ENCODE data around the gene C1orf50. TPM values are rescaled to one million over a fixed set of nuclear protein-coding genes. Genes with fewer than 3 reads are reported as not detected.

The C1orf50 gene
- total and polyA plus RNA-seq, 2 of the 4 experiments (the other 2 are of a cell fraction): 2.0 to 6.0 TPM

DNA sequence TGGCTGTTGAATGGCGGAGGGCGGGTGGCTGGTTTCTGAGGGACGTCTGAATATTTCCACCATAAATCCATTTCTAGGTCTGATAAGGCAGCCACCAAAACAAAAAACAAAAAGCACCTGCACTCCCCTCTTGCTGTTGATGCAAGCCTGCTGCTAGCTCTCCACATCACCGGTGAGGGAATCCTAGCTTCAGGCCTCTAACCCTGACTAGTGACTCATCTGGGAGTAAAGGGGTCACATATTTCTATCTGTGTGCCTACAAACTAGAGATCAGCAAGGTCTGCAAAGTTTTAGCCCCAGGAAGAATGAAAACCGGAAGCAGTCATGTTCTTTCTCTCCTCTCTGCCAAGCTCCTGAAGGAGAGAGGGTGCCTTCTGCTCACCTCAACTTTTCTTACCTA lies 39.5 kb downstream of the C1orf50 start:
- Histone ChIP-seq H3K4me2 (ENCODE audit: low read depth, low read length) (0 out of 2 replicates have a peak overlapping the region, but pooled peaks have one; percentile 42), H4K8ac (ENCODE audit: low read depth in 2 of 2, low read length in 2 of 2) (no peak overlapping the region), H3K14ac (replicated peaks; ENCODE audit: low read depth, low read length) (no peak overlapping the region), H3K9ac (ENCODE audit: low read depth, low read length) (no peak overlapping the region), H3K79me1 (ENCODE audit: low read depth in 1 of 2, low read length in 2 of 2) (peaks cover 0 to 4% of the 10 kb centered on the region in 2 experiments; a peak in 2 of 4 replicates), H3K4me1 (ENCODE audit: control insufficient read depth, insufficient read depth, low read length) (peaks cover 7% of the 10 kb centered on the region), H3K4ac (ENCODE audit: low read depth, low read length) (no peak overlapping the region), H2BK120ac (ENCODE audit: low read depth, low read length) (no peak overlapping the region), H4K5ac (ENCODE audit: low read depth, low read length) (no peak overlapping the region), H2BK5ac (ENCODE audit: low read depth, low read length, poor library complexity, severe bottlenecking) (no peak overlapping the region), H2BK20ac (ENCODE audit: low read depth, low read length) (no peak overlapping the region), H2BK15ac (ENCODE audit: low read depth, low read length) (no peak overlapping the region), H3K18ac (ENCODE audit: low read depth, low read length) (no peak overlapping the region), H3K9me1 (ENCODE audit: insufficient read depth, low read length) (0 out of 2 replicates have a peak, but pooled peaks cover 5% of the 10 kb centered on the region), H4K20me1 (ENCODE audit: insufficient read depth, low read length) (no peaks in the 10 kb centered on the region), H3K23ac (ENCODE audit: low read depth, low read length) (no peak overlapping the region), H2AK5ac (ENCODE audit: low read depth, low read length) (no peak overlapping the region), H3K56ac (ENCODE audit: extremely low read depth, insufficient read depth, low read length) (no peak overlapping the region), H3K4me3 (ENCODE audit: insufficient read depth, low read depth, low read length) (no peak overlapping the region), H4K91ac (ENCODE audit: insufficient read depth, low read depth, low read length) (no peak overlapping the region), H3K9me3 (ENCODE audit: control insufficient read depth, insufficient read depth, low read length) (no peaks in the 10 kb centered on the region), H3K27me3 (ENCODE audit: control insufficient read depth, insufficient read depth, low read length) (no peaks in the 10 kb centered on the region), H2AFZ (replicated peaks; ENCODE audit: low read length, poor library complexity) (no peak overlapping the region), H3K27ac (ENCODE audit: insufficient read depth, low read length) (no peak overlapping the region), H2AK9ac (replicated peaks; ENCODE audit: low read depth, low read length, poor library complexity) (no peak overlapping the region), H3K36me3 (ENCODE audit: control insufficient read depth, insufficient read depth, low read length) (peaks cover 4% of the 10 kb centered on the region)
- in situ Hi-C loops (cut with MboI; ENCODE audit: low sequenced_read_pairs) (no loop called here), intact Hi-C loops (cut with micrococcal nuclease) (no loop called here), dilution Hi-C loops (cut with HindIII; ENCODE audit: low sequenced_read_pairs, unreplicated experiment) (no loop called here)
- no peak for TF ChIP-seq MAFK (IDR thresholded peaks at IDR 0.05; ENCODE audit: low read depth, low read length)
- TF ChIP-seq, protein P1, sequence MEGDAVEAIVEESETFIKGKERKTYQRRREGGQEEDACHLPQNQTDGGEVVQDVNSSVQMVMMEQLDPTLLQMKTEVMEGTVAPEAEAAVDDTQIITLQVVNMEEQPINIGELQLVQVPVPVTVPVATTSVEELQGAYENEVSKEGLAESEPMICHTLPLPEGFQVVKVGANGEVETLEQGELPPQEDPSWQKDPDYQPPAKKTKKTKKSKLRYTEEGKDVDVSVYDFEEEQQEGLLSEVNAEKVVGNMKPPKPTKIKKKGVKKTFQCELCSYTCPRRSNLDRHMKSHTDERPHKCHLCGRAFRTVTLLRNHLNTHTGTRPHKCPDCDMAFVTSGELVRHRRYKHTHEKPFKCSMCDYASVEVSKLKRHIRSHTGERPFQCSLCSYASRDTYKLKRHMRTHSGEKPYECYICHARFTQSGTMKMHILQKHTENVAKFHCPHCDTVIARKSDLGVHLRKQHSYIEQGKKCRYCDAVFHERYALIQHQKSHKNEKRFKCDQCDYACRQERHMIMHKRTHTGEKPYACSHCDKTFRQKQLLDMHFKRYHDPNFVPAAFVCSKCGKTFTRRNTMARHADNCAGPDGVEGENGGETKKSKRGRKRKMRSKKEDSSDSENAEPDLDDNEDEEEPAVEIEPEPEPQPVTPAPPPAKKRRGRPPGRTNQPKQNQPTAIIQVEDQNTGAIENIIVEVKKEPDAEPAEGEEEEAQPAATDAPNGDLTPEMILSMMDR (conservative IDR thresholded peaks at IDR 0.05; ENCODE audit: low read depth, low read length): no peak
- no peak for TF ChIP-seq MAZ (IDR thresholded peaks at IDR 0.05; ENCODE audit: borderline replicate concordance, low read depth, low read length)
- TF ChIP-seq BHLHE40 (IDR thresholded peaks at IDR 0.05; ENCODE audit: low read depth, low read length): no peak
- TF ChIP-seq, protein P2, sequence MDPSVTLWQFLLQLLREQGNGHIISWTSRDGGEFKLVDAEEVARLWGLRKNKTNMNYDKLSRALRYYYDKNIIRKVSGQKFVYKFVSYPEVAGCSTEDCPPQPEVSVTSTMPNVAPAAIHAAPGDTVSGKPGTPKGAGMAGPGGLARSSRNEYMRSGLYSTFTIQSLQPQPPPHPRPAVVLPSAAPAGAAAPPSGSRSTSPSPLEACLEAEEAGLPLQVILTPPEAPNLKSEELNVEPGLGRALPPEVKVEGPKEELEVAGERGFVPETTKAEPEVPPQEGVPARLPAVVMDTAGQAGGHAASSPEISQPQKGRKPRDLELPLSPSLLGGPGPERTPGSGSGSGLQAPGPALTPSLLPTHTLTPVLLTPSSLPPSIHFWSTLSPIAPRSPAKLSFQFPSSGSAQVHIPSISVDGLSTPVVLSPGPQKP (IDR thresholded peaks at IDR 0.05; ENCODE audit: borderline replicate concordance, low read depth, low read length): no peak
- TF ChIP-seq, protein P3, sequence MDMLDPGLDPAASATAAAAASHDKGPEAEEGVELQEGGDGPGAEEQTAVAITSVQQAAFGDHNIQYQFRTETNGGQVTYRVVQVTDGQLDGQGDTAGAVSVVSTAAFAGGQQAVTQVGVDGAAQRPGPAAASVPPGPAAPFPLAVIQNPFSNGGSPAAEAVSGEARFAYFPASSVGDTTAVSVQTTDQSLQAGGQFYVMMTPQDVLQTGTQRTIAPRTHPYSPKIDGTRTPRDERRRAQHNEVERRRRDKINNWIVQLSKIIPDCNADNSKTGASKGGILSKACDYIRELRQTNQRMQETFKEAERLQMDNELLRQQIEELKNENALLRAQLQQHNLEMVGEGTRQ (IDR thresholded peaks at IDR 0.05; ENCODE audit: low read depth, low read length): no peak
- TF ChIP-seq NFE2L2 (IDR thresholded peaks at IDR 0.05; ENCODE audit: low read depth, low read length): no peak
- TF ChIP-seq RFX5 (IDR thresholded peaks at IDR 0.05; ENCODE audit: low read depth, low read length): no peak
- no peak for TF ChIP-seq RCOR1 (IDR thresholded peaks at IDR 0.05; ENCODE audit: insufficient replicate concordance, low read length)
- no peak for TF ChIP-seq MXI1 (IDR thresholded peaks at IDR 0.05; ENCODE audit: borderline replicate concordance, low read depth, low read length)
- TF ChIP-seq RAD21 (IDR thresholded peaks at IDR 0.05; ENCODE audit: low read length): no peak
- no peak for TF ChIP-seq SMC3 (IDR thresholded peaks at IDR 0.05; ENCODE audit: low read depth, low read length)
- TF ChIP-seq FOS (IDR thresholded peaks at IDR 0.05; ENCODE audit: low read depth, low read length): no peak
- TF ChIP-seq CEBPB (IDR thresholded peaks at IDR 0.05; ENCODE audit: low read depth, low read length): no peak
- TF ChIP-seq CHD1 (IDR thresholded peaks at IDR 0.05; ENCODE audit: low read depth, low read length): no peak
- TF ChIP-seq POLR2A (IDR thresholded peaks at IDR 0.05; ENCODE audit: low read depth, low read length): no peak
- DNase-seq (peak; percentile 19), ATAC-seq (ENCODE audit: low read depth) (peak; percentile 75)
- ChIA-PET POLR2A (ENCODE audit: unreplicated experiment) (interaction anchor here (0.6 kb wide), 1 partner anchor 9 kb away, joined by 4 read pairs; no protein-coding TSS in a partner anchor), CTCF (interaction anchor here (0.5 to 1.2 kb wide), 2 partner anchors 15 to 44 kb away, joined by 3 to 6 read pairs; no protein-coding TSS in a partner anchor)
- no TSS peak for BruUV-seq (replicated peaks)
- WGBS, 2 experiments (ENCODE audit: extremely low coverage in 2 of 2, insufficient read length in 1 of 2): 90% methylated on average over 2 of the region's 5 CpGs; no CpG with 5 or more reads in 1 of the 2 experiments
